GM19397 (cell line): ENCODE measurements around the gene CTIF.

Source experiments
- ATAC-seq: cut with Tn5 transposase; IDR thresholded peaks from one replicate; pipeline ENCODE4 v1.9.1; 2021; ENCODE audit warnings: mild to moderate bottlenecking, moderate library complexity; ENCODE audit not compliant: unreplicated experiment

Gene CTIF

DNA sequence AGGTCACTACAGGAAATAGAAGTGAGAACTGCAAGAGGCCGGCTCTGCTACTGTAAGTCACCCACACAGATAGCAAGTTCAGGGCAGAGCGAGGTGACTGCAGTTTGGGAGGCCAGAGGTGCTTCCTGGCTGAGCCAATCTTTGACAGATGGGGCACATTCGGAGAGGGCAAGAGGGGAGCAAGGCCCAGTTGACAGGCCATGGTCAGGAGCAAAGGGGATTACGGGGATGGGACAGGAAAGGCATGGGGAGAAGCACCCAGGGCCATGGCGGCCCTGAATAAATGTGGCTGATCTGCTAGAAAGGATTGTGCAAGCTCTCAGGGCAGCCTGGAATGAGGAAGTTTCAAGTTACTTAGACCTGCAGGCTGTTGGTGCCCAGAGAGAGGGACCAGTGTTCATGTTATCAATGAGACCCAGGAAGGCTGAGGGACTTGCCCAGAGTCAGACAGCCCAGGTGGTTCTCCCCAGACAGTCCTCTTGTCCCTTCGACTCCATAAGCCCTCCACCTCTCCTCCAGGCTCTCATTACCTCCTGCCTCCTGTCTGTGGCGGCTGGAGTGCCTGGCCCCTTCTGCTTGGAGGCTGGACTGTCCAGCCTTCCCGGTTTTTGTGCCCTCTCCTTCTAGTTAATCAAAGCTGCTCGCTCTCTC, 123.3 kb downstream of the CTIF start:
- ATAC-seq: no peak

DNA sequence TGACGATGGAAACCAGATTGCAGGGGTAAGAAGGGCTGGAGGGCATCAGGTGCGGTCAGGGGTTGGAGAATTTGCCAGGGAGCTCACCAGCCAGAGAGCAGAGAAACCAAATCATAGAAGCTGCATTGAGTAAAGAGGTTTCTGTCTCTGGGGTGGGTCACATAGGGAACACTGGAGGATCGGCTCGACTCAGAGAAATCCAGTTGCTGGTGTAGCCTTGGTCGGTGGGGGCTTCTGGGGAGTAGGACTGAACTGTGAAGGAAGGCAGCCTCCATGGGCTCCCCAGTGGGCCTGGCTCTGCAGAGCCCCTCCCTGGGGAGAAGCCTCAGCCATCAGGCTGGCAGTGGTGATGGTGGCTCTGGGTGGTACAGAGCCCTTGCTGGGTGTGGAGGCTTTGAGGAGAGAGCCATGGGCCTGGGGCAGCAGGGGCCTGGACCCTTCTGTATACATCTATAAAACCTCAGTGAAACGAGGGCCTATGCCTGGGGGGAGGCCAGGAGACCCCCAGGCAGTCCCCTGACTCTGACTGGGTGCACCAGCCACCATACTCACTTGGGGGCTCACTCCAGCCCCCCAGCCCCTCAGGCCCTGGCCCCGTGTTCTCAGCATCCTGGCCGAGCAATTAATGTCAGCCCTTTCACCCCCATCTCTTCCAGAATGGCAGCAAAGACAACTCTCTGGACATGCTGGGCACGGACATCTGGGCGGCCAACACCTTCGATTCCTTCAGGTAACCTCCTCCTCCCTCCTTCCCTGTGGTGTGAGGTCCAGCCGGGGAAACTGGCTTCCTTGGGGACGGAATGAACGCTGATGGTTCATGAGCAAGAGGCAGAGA, 124.5 kb downstream of the CTIF start:
- ATAC-seq: no peak

DNA sequence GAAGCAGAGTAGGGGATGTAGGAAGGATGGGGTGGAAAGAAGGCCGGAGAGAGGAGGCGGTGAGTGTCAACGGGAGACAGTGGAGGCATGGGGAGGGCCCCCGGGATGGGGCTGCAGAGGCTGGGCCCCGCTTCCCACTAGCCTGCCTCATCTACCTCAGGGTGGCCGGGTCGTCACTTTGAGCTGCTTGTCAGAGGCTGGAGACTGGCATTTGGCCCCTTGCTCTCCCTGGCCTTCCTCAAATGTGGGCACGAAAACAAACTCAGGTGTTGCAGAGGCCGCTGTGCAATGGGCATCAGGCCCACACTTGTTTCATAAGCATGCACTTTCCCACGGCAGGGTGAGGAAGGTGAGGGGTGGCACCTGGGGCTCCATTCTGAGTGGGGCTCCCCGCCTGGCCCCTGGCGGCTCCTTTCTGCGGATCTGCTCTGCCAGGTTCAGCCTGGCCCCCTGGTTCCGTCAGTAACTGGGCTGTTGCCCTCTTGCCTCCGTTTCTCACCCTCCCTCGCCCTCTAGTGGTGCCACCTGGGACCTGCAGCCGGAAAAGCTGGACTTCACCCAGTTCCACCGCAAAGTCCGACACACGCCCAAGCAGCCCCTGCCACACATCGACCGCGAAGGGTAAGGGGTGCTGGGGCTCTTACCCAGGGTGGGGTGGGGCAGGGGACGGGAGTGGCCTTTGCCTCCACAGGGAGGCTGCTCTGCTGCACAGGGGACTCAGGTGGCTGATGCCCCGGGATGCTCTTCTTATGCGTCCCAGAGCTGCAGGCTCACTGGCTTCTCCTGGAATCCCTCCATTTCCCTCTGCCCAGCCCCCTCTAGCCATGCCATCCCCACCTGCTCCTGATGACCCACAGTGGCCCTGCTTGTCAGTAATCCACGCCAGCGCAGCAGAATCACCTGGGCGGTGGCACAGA, 125.4 kb downstream of the CTIF start:
- ATAC-seq: no peak

GRCh38 chr18:48665654-48666053, 126.8 kb downstream of the CTIF start:
- ATAC-seq: no peak

DNA sequence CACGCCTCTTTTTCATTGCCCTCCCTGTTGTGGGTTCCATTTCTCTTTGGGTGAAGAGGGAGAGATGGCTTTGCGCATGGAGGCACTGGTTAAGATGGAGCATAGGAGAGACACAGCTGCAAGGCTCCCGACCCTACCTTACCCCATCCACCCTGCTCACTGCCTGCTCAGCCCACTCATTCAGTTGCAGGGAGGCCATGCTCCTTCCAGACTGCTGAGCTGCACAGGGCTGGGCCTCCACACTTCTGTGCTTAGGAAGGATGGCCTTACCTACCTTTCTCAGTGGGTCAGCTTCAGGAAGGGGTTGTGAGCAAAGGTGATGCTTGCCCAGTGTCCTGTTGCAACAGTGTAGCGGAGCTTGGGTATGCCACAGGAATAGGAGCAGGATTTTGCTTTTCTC, 127.8 kb downstream of the CTIF start:
- no peak for ATAC-seq

DNA sequence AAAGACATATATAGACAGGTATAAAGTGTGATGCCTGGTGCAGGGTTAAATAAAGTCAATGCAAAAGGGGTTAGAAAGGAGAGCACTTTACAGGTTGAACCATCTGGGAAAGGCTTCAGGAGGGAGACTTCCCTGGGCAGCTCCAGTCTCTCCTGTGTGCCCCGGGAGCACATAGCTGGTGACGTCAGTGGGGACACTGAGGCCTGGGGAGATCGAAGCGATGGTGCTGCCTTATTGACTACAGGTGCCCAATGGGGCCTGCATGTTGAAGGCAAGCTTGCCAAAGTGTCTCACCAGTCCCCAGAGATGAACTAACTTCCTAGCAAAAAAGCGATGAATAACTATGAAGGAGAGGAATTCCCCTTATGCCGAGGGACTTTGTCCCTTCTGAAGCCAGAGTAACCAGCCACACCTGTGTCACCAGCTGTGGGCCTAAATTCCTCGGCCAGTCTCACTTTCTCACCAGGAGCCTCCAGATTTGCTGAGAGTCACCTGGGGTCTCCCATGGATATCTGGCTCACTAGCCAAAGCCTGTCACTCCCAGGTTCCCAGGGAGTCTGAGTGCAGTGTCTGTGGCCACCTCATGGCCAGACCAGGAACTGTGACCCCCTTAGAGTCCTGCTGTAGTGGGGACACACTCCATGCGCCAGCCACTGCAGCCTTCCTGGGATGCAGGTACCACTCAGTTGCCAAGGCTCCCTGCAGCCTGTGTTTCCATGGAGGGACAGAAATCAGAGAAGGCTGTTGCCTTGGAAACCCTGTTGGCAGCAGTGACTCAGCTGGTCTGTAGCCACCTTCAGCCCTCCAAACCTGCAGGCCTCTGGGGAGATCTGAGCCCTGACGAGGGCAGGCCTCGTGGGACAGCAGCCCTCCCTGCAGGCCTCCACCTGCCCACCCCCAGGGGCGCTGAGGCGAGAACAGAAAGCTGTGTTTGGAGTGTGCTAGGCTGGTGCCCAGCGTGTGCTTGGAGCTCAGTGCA, 128.7 kb downstream of the CTIF start:
- peak; percentile 55 for ATAC-seq

- no peak for ATAC-seq
Observed at GRCh38 chr18:48668466-48669179, 129.8 kb downstream of the CTIF start.

- ATAC-seq: no peak
Observed at GRCh38 chr18:48669180-48669675, 130.4 kb downstream of the CTIF start.

DNA sequence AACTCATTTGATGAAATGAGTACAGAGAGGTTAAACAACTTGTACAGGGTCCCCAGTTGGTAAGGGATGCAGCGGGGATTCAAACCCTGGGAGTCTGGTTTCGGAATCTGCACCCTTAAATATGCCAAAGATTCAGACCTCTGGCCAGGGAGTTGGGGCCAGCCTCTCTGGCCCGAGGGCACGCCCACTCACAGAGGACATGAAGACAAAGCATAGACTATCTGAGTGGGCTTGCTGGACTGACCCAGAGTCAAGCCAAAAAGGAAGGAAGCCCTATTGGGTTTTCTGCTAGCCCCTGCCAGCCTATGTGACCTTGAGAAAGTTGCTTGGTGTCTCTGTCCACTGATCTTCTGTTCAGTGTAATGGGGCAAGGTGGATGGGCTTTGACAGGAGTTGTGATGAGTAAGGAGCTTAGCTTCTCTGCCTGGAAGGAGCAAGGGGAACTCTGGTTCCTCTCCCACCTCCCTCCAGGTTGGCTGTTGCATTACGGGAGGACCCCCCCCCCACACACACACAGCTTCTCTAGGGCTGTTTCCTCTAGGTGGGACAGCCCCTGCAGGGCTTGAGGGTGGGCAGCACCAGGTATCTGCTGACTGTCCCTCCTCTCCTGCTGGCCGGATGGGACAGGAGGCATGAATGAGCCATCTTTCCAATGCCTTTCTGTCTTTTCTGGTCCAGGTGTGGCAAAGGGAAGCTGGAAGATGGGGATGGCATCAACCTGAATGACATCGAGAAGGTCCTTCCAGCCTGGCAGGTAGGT, 131.3 kb downstream of the CTIF start:
- ATAC-seq: no peak

DNA sequence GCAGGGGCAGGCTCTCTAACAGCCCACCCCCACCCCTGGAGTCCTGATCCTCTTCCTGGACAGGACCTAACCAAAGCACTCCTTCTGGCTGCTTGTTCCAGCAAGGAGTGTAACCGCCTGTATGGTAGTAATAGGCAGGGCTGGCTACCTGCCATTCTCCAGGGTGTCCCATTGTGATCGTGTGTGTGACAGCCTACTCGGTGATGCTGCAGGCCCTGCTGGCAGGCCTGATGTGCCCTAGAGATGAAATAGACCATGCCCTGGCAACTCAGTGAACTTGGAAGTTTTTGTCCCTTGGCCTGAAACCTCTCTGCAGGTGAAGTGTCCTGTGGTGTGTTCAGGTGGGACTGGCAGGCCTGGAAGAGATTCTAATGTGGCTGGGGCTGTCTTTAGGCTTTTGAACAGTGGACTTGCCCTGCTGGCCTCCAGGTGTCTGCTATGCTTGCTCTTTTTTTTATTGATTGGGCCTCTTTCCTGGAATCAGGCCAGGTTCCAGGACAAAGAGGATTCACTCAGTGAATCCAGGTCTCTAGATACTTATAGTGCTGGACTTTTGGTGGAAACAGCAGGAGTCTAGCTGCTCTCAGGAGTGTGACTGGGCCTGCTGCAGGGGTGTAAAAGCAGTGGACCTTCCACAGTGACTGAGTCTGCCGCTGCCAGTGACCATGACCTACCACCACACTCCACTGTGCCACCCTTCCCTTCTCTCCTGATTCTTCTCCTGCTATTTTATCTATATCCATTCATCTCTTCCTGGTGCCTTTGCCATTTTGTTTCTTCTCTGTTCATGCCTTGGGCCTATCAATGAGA, 132.1 kb downstream of the CTIF start:
- no peak for ATAC-seq

DNA sequence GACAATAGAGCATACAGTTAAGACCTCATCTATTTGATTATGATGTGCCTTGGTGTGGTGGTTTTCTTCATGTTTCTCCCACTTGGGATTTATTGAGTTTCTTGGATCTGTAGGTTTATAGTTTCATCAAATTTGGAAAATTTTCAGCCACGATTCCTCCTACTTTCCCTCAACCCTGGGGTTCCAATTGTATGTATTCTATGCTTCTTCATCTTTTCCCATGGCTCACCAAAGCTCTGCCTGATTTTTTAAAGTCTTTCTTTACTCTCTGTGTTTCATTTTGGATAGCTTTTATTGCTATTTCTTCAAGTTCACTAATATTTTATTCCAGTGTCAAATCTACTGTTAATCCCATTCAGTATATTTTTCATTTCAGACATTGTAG, 132.7 kb downstream of the CTIF start:
- no peak for ATAC-seq

- ATAC-seq: no peak
Observed at GRCh38 chr18:48672671-48673340, 134.0 kb downstream of the CTIF start.

DNA sequence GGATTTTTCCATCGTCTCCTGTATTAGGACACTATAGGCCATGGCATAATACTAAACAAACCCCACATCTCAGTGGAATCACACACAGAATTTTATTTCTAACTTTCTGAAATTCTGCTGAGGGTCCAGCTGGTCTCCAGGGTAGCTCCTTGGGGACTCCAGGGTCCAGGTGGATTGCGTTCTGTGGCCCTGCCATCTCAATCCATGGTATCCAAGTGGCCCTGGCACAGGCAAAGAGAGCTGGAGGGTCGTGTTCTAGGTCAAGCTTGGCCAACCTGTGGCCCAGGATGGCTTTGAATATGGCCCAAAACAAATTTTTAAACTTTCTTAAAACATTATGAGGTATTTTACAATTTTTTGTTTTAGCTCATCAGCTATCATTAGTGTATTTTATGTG, 134.6 kb downstream of the CTIF start:
- ATAC-seq: no peak

DNA sequence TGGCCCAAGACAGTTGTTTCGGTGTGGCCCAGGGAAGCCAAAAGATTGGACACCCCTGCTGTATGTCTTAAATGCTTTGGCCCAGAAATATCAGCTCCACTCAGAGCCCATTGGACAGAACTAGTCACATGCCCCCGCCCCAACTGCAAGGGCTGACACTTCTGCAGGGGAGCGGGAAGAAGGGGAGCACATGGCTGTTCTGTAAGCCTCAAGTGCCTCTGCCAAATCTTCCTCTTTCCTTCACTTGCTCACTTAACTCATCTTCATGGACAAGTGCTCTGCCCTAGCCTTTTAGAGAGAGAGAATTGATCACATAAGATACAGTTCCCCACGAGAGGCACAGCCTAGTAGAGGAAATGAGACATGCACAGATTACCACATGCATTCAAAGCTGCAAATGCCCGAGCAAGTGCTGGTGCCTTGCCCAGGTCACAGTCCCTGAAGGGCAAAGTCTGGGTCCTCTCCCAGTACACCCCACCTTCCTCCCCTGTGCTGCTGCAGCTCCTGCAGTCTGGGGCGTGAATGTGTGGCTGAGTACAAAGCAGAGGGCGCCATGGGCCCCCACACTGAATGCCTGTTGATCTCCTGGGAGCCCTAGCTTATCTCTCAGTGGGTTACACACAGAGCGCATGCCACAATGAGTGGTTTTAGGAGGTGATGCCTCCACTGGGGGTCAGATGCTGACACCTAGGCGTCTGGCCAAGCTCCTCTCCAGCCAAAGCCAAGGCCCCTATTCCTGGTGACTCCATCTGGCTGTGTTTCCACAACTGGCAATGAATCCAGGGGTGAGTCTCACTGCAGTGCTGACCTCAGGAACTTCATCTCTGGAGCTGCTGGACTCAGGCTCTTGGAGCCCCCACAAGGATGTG, 135.3 kb downstream of the CTIF start:
- ATAC-seq: no peak

DNA sequence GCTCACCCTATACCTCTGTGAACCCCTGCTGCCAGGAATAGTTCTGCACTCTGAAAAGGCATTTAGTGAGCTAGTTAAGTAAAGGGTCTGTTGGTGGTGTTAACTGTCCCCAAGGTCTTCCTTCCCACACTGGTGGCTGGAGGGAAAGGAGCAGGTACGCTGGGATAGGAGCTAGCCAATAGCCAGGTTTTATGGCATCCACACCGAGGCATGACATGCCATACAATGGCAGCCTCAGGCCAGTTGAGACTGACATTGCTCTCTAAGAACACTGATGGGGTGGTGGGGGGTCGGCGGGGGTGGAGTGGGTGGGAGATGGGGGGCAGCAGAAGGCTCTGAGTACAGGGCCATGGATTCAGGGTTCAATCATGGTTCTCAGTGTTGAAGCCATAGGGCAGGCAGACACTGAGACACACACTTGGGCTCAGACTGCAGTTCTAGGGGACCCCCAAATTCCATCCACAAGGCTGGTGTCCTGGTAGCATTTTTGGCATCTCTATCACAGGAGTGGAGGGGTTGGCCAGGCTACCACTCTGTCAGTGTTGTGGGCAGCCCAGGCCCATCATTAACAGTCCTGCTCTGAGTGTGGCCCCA, 136.0 kb downstream of the CTIF start:
- ATAC-seq: no peak

DNA sequence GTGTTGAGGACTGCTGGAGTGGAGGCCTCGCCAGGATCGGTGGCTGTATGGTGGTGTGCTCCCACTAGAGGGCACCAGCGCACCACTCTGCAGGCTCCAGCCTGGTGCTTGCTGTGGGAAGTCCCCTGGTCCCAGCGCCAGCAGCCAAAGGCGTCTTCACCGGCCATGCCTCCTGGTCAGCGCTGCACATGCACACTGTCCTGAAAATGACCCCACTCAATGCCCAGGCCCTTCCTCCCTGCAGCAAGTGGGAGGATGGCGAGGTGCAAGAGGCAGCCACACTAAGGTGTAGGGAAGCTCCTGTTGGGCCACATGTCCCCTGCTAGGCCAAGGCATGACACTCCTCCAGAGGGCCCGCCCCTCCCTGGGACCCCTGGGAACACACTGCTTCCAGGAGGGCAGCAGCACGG, 136.5 kb downstream of the CTIF start:
- ATAC-seq: peak; percentile 85
